HG03280 (cell line): ENCODE data around the gene TUBB4A.

Source experiments
- ATAC-seq: cut with Tn5 transposase; IDR thresholded peaks from one replicate; pipeline ENCODE4 v1.9.1; 2021; ENCODE audit warnings: mild to moderate bottlenecking, moderate library complexity; ENCODE audit not compliant: unreplicated experiment

TUBB4A gene

DNA sequence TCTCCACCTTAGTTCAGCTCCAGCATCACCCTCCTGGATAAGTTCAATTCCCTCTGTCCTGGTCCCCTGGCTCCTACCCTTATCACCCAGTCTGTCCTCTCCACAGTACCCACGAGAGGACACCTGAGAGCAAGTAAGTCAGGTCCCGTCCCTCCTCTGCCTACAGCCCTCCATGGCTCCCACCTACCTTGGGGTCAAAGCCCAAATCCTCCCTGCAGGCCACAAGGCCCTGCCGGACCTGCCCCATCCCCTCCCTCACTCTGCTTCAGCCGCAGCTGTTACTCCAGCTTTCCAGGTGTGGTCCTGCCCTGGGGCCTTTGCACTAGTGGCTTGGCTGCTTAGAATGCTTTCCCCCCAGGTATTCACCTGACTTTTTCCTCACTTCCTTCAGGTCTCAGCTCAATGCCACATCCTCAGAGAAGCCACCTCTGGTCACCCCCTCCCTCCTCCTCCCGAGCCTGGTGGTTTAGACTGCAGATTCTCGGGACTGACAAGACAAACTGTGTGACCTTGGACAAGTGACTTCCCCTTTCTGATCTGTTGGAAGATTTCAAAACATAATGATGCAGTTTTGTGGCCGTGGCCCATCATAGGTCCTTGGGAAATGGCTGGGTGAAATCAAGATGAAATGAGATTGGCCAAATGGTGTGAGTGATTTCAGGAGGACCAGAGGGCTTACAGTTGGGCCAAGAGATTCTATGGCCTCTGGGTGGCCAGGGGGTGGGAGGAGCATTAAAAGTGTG is 3.6 kb downstream of the TUBB4A start:
- ATAC-seq: no peak

- ATAC-seq: no peak
Measured at GRCh38 chr19:6495947-6496346, 6.2 kb downstream of the TUBB4A start.

GRCh38 chr19:6494438-6495036 is 7.6 kb downstream of the TUBB4A start:
- no peak for ATAC-seq

DNA sequence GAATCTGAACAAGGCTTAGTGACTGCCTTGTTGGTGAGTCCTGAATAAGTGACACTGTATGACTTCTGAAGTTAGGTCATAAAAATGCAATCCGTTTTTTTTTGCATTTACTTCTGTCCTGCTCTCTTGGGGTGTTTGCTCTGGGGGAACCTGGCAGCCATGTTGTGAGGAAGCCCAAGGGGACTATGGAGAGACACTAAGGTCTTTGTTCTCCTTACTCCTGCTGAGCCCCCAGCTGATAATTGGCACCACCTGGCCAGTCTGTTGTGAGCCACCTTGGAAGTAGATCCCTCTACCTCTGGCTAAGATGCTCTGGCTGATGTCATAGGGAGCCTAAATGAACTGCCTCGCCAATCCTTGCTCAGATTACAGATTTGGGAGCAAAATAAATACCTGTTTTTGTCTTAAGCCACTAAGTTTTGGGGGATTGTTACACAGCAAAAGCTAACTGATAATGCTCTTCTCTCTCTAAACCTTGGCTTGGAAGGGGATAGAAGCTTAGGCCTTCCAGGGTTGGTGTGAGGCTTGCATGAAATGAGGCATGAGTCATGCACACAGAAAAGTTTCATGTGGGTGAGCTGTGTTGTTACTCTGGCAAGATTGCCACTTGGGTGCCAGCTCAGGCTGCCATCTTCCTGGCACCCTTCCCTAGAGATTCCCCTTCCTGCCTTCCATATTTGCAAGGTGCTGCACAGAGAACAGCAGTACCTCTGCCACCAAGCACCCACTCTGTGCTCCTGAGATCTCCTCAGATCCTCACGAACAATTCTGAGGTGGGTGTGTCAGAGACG is 10.1 kb downstream of the TUBB4A start:
- ATAC-seq: no peak

GRCh38 chr19:6490134-6490533 is 12.0 kb downstream of the TUBB4A start:
- no peak for ATAC-seq

GRCh38 chr19:6489278-6490061 is 12.6 kb downstream of the TUBB4A start:
- ATAC-seq: peak; percentile 68

DNA sequence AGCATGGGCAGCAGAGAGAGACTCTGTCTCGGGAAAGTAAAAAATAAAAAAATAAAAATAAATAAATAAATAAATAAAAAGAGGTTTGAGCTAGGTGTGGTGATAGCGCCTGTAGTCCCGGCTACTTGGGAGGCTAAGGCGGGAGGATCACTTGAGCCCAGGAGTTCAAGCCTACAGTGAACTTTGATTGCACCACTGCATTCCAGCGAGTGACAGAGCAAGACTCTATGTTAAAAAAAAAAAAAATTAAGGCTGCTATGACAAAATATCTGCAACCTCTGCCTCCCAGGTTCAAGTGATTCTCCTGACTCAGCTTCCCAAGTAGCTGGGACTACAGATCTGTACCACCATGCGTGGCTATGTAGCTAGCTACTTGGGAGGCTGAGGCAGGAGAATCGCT is 17.3 kb downstream of the TUBB4A start:
- no peak for ATAC-seq

DNA sequence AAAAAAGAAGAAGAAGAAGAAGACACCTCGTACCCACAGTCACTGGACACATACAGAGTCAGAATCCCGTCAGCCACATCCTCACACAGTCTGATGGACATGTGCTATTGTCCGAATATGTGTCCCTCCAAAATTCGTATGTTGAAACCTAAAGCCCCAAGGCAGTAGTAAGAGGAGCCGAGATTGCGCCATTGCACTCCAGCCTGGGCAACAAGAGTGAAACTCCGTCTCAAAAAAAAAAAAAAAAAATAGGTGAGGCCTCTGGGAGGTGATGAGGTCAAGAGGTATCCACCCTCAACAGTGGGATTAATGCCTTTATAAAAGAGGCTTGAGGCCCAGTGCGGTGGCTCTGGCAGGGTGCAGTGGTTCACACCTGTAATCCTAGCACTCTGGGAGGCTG is 17.9 kb downstream of the TUBB4A start:
- no peak for ATAC-seq

- no peak for ATAC-seq
Measured at GRCh38 chr19:6483235-6483634, 18.9 kb downstream of the TUBB4A start.

DNA sequence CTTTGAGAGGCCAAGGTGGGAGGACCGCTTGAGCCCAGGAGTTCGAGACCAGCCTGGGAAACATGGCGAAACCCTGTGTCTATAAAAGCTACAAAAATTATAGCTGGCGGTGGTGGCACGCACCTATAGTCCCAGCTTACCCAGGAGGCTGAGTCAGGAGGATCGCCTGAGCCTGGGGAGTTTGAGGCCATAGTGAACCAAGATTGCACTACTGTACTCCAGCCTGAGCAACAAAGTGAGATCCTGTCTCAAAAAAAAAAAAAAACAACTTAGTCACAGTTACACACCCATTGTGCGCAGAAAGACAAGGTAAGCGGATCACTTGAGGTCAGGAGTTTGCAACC is 19.8 kb downstream of the TUBB4A start:
- no peak for ATAC-seq

DNA sequence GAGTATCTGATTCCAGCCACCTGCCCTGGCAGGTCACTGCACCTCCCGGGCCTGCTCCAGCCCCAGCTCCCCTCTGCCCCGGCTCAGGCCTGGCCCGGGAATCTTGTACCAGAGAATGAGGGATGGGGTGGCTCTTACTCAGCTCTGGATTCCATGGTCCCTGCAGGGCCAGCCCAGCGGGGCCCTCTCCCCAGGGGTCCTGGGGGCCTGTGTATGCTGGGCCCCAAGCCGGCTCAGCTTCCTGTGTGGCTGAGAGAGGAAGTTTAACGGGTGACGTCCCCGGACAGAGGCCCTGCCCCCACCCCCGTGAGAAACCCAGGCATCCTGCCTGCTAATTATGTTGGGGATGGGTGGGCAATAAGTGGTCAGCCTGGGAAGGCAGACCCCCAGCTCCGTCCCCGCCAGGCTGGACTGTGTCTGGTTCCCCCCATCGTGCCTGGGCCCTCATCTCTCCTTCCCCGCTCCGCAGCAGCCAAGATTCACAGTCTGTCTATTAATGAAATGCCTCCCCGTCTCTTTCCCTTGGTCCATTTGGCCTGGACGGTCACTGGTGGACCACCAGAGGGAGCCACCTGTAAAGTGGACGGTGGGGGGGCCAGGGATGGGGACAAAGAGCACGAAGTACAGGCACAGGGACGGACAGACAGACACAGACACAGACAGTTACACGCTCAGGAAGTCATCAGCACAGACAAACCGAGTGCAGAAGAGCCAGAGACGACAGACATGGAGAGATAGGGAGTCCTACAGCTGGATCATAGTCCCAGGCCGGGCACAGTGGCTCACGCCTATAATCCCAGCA is 20.4 kb downstream of the TUBB4A start, which contains the start of gene DENND1C:
Gene DENND1C (minus strand): TSS at position 247 of the 802 bp plus-strand sequence. CDS start 92 bp downstream, at position 155.
- peak; percentile 58 for ATAC-seq

DNA sequence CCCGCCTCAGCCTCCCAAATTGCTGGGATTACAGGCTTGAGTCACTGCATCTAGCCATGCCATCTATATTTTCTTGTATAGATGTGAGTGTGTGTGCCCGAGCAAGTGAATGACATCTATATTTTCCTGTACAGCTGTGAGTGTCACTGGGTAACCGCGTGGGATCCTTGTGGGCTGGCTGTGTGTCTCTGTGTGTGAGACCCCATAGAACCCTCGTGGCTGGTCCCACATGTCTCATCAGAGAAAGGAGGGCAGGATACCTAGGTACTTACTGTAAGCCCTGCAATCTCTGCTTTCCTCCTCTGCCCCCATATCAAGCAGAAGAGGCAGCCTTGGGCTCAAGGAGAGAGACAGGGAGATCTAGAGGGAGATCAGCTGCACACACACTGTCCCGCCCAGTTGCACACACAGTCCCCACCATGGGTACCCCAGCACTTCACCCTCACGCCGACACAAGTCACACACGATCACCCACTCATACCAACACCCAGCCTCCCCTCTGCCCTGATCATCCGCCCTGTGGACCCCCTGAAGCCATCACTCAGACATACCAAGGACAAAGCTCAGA is 21.2 kb downstream of the TUBB4A start:
- no peak for ATAC-seq

GRCh38 chr19:6479836-6480398 is 22.2 kb downstream of the TUBB4A start:
- no peak for ATAC-seq

- ATAC-seq: no peak
Measured at GRCh38 chr19:6478815-6479214, 23.3 kb downstream of the TUBB4A start.

DNA sequence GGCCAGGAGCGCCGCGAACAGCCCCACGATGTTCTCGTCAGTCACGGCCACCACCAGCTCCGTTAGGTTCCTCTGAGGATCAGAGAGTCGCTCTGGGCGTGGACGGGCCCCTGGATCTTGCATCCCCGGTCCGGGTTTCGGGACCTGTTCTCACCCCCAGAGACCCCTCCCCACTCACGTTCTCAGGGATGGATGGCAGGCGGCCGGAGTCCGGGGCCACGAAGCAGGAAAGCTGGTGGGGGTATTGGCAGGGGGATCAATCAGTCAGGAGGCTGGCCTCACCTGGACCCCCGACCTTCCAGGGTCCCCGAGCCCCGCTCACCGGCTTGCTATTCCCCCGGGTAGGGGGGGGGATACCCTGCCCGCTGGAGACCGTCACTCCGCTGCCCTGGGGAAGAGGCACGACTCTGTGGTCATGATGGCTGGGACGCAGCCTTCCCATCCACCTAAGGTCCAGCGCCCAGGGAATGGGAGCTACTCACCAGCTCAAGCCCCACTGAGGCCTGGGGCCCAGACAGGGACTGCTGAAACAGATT is 25.1 kb downstream of the TUBB4A start:
- no peak for ATAC-seq

DNA sequence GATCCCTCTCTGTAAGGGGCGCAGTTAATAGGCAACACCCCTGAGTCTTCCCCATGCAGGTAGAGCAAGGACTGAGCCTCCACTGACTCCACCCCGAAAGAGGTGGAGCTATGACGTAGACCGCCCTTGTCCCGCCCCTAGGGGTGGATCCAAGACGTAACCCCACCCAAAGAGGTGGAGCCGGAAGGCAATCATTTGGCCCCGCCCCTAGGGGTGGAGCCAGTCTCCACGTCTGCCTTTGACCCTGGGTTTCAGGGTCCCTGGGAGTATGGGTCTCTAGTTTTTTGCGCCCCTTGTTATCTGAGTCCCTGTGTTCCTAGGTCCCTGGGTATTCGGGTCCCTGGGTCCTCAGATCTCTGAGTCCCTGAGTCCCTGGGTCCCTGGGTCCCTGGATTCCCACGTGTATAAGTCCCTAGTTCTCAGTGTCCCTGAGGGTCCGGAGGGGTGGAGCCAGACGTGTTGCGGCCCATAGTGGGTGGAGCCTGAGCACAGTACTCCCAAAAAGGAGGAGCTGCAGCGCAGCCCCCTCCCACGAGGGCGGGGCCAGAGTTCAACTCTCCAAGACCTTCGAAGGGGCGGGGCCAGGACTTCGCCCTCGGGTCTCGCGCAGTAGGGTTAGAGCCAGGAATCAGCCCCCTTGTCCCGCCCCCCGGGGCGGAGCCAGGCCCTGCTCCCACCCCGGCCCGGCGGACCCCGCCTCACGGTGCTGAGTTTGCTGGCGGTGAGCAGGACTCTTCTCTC is 25.8 kb downstream of the TUBB4A start:
- ATAC-seq: no peak

DNA sequence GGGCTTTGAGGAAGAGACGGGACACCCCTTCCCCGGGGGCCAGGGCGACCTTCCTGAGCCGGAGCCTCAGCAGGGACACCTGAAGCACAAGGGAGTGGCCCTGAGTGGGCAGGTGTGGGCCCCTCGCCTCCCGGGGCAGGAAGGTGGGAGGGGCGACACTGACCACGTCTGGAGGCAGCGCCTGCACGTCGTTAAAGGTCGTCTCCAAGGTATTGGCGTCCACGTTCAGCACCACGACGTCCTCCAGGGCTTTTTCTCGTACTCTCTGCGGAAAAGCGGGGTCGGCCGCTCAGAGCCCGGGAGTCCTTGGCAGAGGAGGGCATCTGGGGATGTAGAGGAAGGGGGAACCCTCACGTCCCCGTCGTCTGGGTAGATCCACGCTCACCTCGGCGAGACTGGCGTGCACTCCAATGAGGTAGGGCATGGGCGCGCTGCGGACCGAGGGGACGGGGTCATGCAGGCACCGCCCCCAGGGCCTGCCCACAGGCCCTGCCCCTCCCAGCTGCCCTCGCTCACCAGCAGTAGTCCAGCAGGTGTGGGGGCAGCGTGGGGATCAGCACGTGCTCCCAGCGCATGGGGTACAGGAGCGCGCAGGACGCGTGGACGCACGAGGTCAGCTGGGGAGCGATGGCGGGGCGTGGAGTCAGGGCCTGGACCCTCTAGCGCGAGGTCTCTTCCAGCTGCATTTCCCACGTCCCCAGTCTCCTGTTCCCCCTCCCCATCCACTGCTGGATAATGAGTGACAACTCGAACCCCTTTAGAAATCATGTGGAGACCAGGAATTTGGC is 26.6 kb downstream of the TUBB4A start:
- no peak for ATAC-seq

DNA sequence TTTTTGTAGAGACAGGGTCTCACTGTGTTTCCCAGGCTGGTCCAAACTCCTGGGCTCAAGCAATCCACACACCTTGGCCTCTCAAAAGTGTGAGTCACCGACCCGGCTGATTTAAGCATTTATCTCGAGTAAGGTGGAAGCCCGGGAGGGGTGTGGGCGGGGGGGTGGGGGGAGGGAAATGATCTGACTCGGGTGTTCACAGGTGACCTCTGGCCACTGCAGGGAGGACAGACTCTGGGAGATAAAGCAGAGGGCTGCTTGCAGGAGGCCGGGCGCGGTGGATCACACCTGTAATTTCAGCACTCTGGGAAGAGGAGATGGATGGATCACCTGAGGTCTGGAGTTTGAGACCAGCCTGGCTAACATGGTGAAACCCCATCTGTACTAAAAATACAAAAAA is 28.5 kb downstream of the TUBB4A start:
- no peak for ATAC-seq
